HepG2 (cell line): ENCODE results near the gene GAS2L1. TPM values are rescaled to one million over a fixed set of nuclear protein-coding genes. Genes with fewer than 3 reads are reported as not detected.

ENCODE experiments used
- ARID5B ChIP-seq: IDR thresholded peaks from 2 replicates; pipeline ENCODE4 v1.4.0; 2020; ENCODE audit warnings: mild to moderate bottlenecking, missing genetic modification reagents
- ASH2L ChIP-seq: fragments of 300-600, 200-600 bp; sonication (generic); IDR thresholded peaks from 2 replicates; pipeline ENCODE4 v1.7.0; 2017; ENCODE audit warnings: low read depth, mild to moderate bottlenecking, moderate library complexity, mixed read lengths, low read length; ENCODE audit not compliant: insufficient read length
- CBFB ChIP-seq: sonication (generic); formaldehyde crosslinking; IDR thresholded peaks from 2 replicates; pipeline ENCODE4 v1.4.0; 2020; ENCODE audit warnings: missing genetic modification reagents
- CEBPG ChIP-seq: IDR thresholded peaks from 2 replicates; pipeline ENCODE4 v1.6.1; 2016
- HNRNPUL1 ChIP-seq: fragments of 200-400 bp; formaldehyde crosslinking; IDR thresholded peaks from 2 replicates; pipeline ENCODE4 v1.6.1; 2017; ENCODE audit warnings: low read depth, mild to moderate bottlenecking, low read length, moderate library complexity
- KAT8 ChIP-seq: IDR thresholded peaks from 2 replicates; pipeline ENCODE4 v1.6.1; 2016; ENCODE audit warnings: missing genetic modification reagents, missing compliant biosample characterization
- PAF1 ChIP-seq: IDR thresholded peaks from 2 replicates; pipeline ENCODE4 v1.6.1; 2016; ENCODE audit warnings: missing genetic modification reagents, missing compliant biosample characterization
- TAF1 ChIP-seq: sonication (generic); formaldehyde crosslinking; IDR thresholded peaks from 2 replicates; pipeline ENCODE4 v1.4.0; 2020; ENCODE audit warnings: missing genetic modification reagents
- TEF ChIP-seq: sonication (generic); formaldehyde crosslinking; IDR thresholded peaks from 2 replicates; pipeline ENCODE4 v1.5.0; 2020; ENCODE audit warnings: missing genetic modification reagents
- ZNF20 ChIP-seq: sonication (generic); formaldehyde crosslinking; IDR thresholded peaks from 2 replicates; pipeline ENCODE4 v1.4.0; 2020; ENCODE audit warnings: mild to moderate bottlenecking, moderate library complexity, missing genetic modification reagents
- ZNF318 ChIP-seq: sonication (generic); formaldehyde crosslinking; IDR thresholded peaks from 2 replicates; pipeline ENCODE4 v1.4.0; 2020; ENCODE audit warnings: mild to moderate bottlenecking, missing genetic modification reagents
- ZNF512B ChIP-seq: sonication (generic); formaldehyde crosslinking; IDR thresholded peaks from 2 replicates; pipeline ENCODE4 v1.5.1; 2020; ENCODE audit warnings: missing genetic modification reagents, mild to moderate bottlenecking, borderline replicate concordance
- ZNF652 ChIP-seq: IDR thresholded peaks from 2 replicates; pipeline ENCODE4 v1.6.1; 2016; ENCODE audit warnings: low read depth, borderline replicate concordance
- polyA plus RNA-seq, 8 experiments: library from polyadenylated mRNA; depleted of rRNA in 3 of 8; stranded (reverse) in 7 of 8; unstranded in 1 of 8; fragments of >200 nt; fragmentation: Illumina TruSeq in 4 of 8; extraction: Trizol in 4 of 8; gene quantifications; 2 replicates each; pipeline versions ENCODE4 v1.2.1 to v1.2.3, GENCODE V29; 2011 to 2016; ENCODE audit warnings: low read depth in 4 of 8, missing spikeins in 1 of 8, mixed read lengths in 1 of 8; ENCODE audit not compliant: insufficient read depth in 1 of 8
- total RNA-seq, 5 experiments: library from RNA; depleted of rRNA; stranded (reverse); fragments of >200 nt; fragmentation: Illumina TruSeq; extraction: Trizol; gene quantifications; 2 replicates each; pipeline ENCODE4 v1.2.3, GENCODE V29; 2016; ENCODE audit warnings: low read depth in 1 of 5

GAS2L1 gene
- total and polyA plus RNA-seq, 2 of the 13 experiments (the other 11 are each of a cell fraction or from before 2014, with no cell fraction given) = 1.8 to 3.3 TPM

- TF ChIP-seq ZNF318 (CRISPR knock-in tag) (no peak), HNRNPUL1 (no peak), ARID5B (CRISPR knock-in tag) (peak; percentile 33; the same call in 1 of the 2 replicates), ZNF20 (CRISPR knock-in tag) (0 out of 2 replicates have a peak, but pooled peaks have one; percentile 27), CBFB (CRISPR knock-in tag) (peak; percentile 40; the same call in 1 of the 2 replicates), ZNF512B (CRISPR knock-in tag) (no peak), TEF (0 out of 2 replicates have a peak, but pooled peaks have one; percentile 34), CEBPG (peak; percentile 87), ASH2L (peak; percentile 15), TAF1 (CRISPR knock-in tag) (no peak), KAT8 (CRISPR knock-in tag) (no peak), PAF1 (CRISPR knock-in tag) (0 out of 2 replicates have a peak, but pooled peaks have one; percentile 16), ZNF652 (CRISPR knock-in tag) (no peak)
Measured at GRCh38 chr22:29270475-29271271, 35.8 kb upstream of the GAS2L1 start (continued).
